HCT116 (cell line): ENCODE data around the gene IGIP. TPM values are rescaled to one million over a fixed set of nuclear protein-coding genes. Genes with fewer than 3 reads are reported as not detected.

Experiments used
- ATAC-seq: fragments of 200-7000 bp; cut with Tn5 transposase; 2 replicates; pipeline ENCODE4 v1.9.1; 2020; ENCODE audit warnings: mild to moderate bottlenecking, moderate library complexity
- BruUV-seq: library from RNA; stranded (reverse); fragments of 400-500 nt; replicated peaks from 2 replicates; lab custom pipeline; 2021; lab: Mats Ljungman, UMichigan
- CTCF ChIA-PET: fragments of 300-600 bp; sonication (Branson Sonifier 250); formaldehyde crosslinking; loops from one replicate; lab custom pipeline; 2021; ENCODE audit warnings: antibody characterized with exemption; lab: Charles Lee
- POLR2A ChIA-PET: fragments of 300-600, 350-600 bp; sonication (Branson Sonifier 250); formaldehyde crosslinking; loops from one replicate; lab custom pipeline; 2021; ENCODE audit warnings: antibody characterized with exemption; lab: Charles Lee
- RAD21 ChIA-PET, 2 experiments: fragments of 300-600 bp; sonication (Branson Sonifier 250); formaldehyde crosslinking; loops; one replicate each; lab custom pipeline; 2023; ENCODE audit warnings: low total read pairs in 2 of 2; ENCODE audit not compliant: uncharacterized antibody in 2 of 2, unreplicated experiment in 2 of 2, low non-redundant PET in 1 of 2; lab: Charles Lee
- DNase-seq: peaks from one replicate; pipeline ENCODE4 v3.0.0-alpha.2; 2010; ENCODE audit warnings: low read depth, low spot score
- H2AFZ ChIP-seq: fragments of 200-600 bp; shearing (Covaris generic), sonication (generic); 2 replicates; pipeline ENCODE4 v1.6.1; 2017; ENCODE audit warnings: low read depth, mixed run types, mixed read lengths, antibody characterized with exemption, low read length; ENCODE audit not compliant: poor library complexity, severe bottlenecking
- H3K27ac ChIP-seq: 2 replicates; pipeline ENCODE4 v1.5.1; 2012; ENCODE audit warnings: low read depth, low read length
- H3K27me3 ChIP-seq: fragments of 200-600 bp; sonication (generic); 2 replicates; pipeline ENCODE4 v1.6.1; 2016; ENCODE audit warnings: mixed run types, low read length, mixed read lengths; ENCODE audit not compliant: insufficient read depth
- H3K36me3 ChIP-seq, 2 experiments: fragments of 200-500 bp in 1 of 2; fragments of 200-600 bp in 1 of 2; sonication (Bioruptor generic) in 1 of 2; sonication (generic) in 1 of 2; 2 replicates each; pipeline versions ENCODE4 v1.5.1 to v1.6.1; 2014 to 2016; ENCODE audit warnings: low read length in 2 of 2, inconsistent platforms in 1 of 2, mixed read lengths in 1 of 2, mixed run types in 1 of 2; ENCODE audit not compliant: insufficient read depth in 2 of 2, control insufficient read depth in 1 of 2
- H3K4me1 ChIP-seq, 2 experiments: fragments of 200-600 bp in 1 of 2; sonication (generic) in 1 of 2; 2 replicates each; pipeline versions ENCODE4 v1.5.1 to v1.6.1; 2012 to 2017; ENCODE audit warnings: low read length in 2 of 2, inconsistent platforms in 1 of 2, mild to moderate bottlenecking in 1 of 2, mixed read lengths in 1 of 2, mixed run types in 1 of 2, moderate library complexity in 1 of 2; ENCODE audit not compliant: insufficient read depth in 2 of 2, control insufficient read depth in 1 of 2
- H3K4me2 ChIP-seq: fragments of 200-600 bp; sonication (generic); 2 replicates; pipeline ENCODE4 v1.6.1; 2017; ENCODE audit warnings: mixed run types, low read length, mixed read lengths
- H3K4me3 ChIP-seq, 2 experiments: fragments of 200-600 bp in 1 of 2; sonication (generic) in 1 of 2; replicated peaks in 1 of 2; 2 replicates each; pipeline ENCODE4 v1.5.1; 2011 to 2016; ENCODE audit warnings: low read length in 2 of 2, control low read depth in 1 of 2, low read depth in 1 of 2, mild to moderate bottlenecking in 1 of 2, mixed read lengths in 1 of 2, mixed run types in 1 of 2
- H3K79me2 ChIP-seq: fragments of 200-600 bp; sonication (generic); 2 replicates; pipeline ENCODE4 v1.6.1; 2017; ENCODE audit warnings: mild to moderate bottlenecking, mixed run types, low read length, moderate library complexity, mixed read lengths; ENCODE audit not compliant: insufficient read depth
- H3K9ac ChIP-seq: fragments of 200-600 bp; sonication (generic); 2 replicates; pipeline ENCODE4 v1.6.1; 2016; ENCODE audit warnings: low read length, mixed read lengths
- H3K9me2 ChIP-seq: fragments of 200-600 bp; sonication (generic), shearing (Covaris generic); 2 replicates; pipeline ENCODE4 v1.6.1; 2017; ENCODE audit warnings: mixed run types, mild to moderate bottlenecking, moderate library complexity; ENCODE audit not compliant: insufficient read depth
- H3K9me3 ChIP-seq, 2 experiments: fragments of 200-500 bp in 1 of 2; fragments of 200-600 bp in 1 of 2; sonication (Bioruptor generic) in 1 of 2; sonication (generic) in 1 of 2; 2 replicates each; pipeline ENCODE4 v1.6.1; 2014 to 2017; ENCODE audit warnings: low read length in 2 of 2, mixed read lengths in 2 of 2, inconsistent platforms in 1 of 2, low read depth in 1 of 2, mild to moderate bottlenecking in 1 of 2, mixed run types in 1 of 2, moderate library complexity in 1 of 2; ENCODE audit not compliant: control insufficient read depth in 1 of 2, insufficient read depth in 1 of 2
- H4K20me1 ChIP-seq: fragments of 200-600 bp; sonication (generic), shearing (Covaris generic); 2 replicates; pipeline ENCODE4 v1.6.1; 2017; ENCODE audit warnings: mixed run types, mild to moderate bottlenecking, moderate library complexity; ENCODE audit not compliant: insufficient read depth
- CTCF ChIP-seq, 3 experiments: fragments of 200-600 bp in 1 of 3; sonication (generic) in 1 of 3; IDR thresholded peaks in 2 of 3; conservative IDR thresholded peaks in 1 of 3; 2 replicates each; pipeline ENCODE4 v1.5.1; 2012 to 2017; ENCODE audit warnings: low read depth in 2 of 3, low read length in 2 of 3, antibody characterized with exemption in 1 of 3, borderline replicate concordance in 1 of 3, control low read depth in 1 of 3, mild to moderate bottlenecking in 1 of 3, mixed read lengths in 1 of 3, mixed run types in 1 of 3, moderate library complexity in 1 of 3; ENCODE audit not compliant: insufficient read depth in 1 of 3
- EGR1 ChIP-seq: IDR thresholded peaks from 2 replicates; pipeline ENCODE4 v1.6.1; 2012; ENCODE audit warnings: low read depth
- ELF1 ChIP-seq: IDR thresholded peaks from 2 replicates; pipeline ENCODE4 v1.6.1; 2012; ENCODE audit warnings: low read depth, borderline replicate concordance
- EZH2 ChIP-seq: fragments of 200-600 bp; sonication (generic); IDR thresholded peaks from 2 replicates; pipeline ENCODE4 v1.6.1; 2017; ENCODE audit warnings: antibody characterized with exemption, mixed run types
- REST ChIP-seq: IDR thresholded peaks from 2 replicates; pipeline ENCODE4 v1.6.1; 2012; ENCODE audit warnings: low read depth
- SIN3A ChIP-seq: IDR thresholded peaks from 2 replicates; pipeline ENCODE4 v1.6.1; 2012; ENCODE audit warnings: low read depth
- SRF ChIP-seq: IDR thresholded peaks from 2 replicates; pipeline ENCODE4 v1.6.1; 2012; ENCODE audit warnings: low read depth
- TCF7L2 ChIP-seq: IDR thresholded peaks from 2 replicates; pipeline ENCODE4 v1.7.0; 2011; ENCODE audit warnings: borderline replicate concordance, inconsistent platforms; ENCODE audit not compliant: insufficient read depth, insufficient read length; ENCODE audit errors: extremely low read depth
- YY1 ChIP-seq: IDR thresholded peaks from 2 replicates; pipeline ENCODE4 v1.6.1; 2011; ENCODE audit warnings: low read length, low read depth, moderate library complexity, mild to moderate bottlenecking; ENCODE audit not compliant: insufficient replicate concordance; ENCODE audit errors: extremely low read depth
- intact Hi-C: fragments of 100-400 bp; cut with micrococcal nuclease; formaldehyde crosslinking; loops from 2 replicates; pipeline ENCODE4 v1.10.0; 2022
- total RNA-seq: library from RNA; stranded (reverse); gene quantifications from one replicate; pipeline ENCODE4 v1.2.1, GENCODE V29; 2021; ENCODE audit not compliant: unreplicated experiment

IGIP gene
- total RNA-seq, 1 experiment from 2014 or later, result 5.2 TPM

GRCh38 chr5:140093179-140093578 is 32.6 kb upstream of the IGIP start:
- Histone ChIP-seq H3K9me2 (no peaks in the 10 kb centered on the region), H3K4me2 (no peak overlapping the region), H3K27ac (no peak overlapping the region), H2AFZ (no peak overlapping the region), H3K36me3 (no peaks in the 10 kb centered on the region), H3K9me3 (peaks cover 0 to 13% of the 10 kb centered on the region in 2 experiments; a peak in 1 of 4 replicates), H3K4me3 (no peak overlapping the region), H3K27me3 (no peaks in the 10 kb centered on the region), H4K20me1 (no peaks in the 10 kb centered on the region), H3K9ac (no peak overlapping the region), H3K4me1 (no peaks in the 10 kb centered on the region), H3K79me2 (no peaks in the 10 kb centered on the region)
- TF ChIP-seq CTCF (IDR thresholded peaks at IDR 0.05 in 2 of 3, conservative IDR thresholded peaks at IDR 0.05 in 1 of 3; ENCODE audit: borderline replicate concordance in 1 of 3, insufficient read depth in 1 of 3, low read depth in 2 of 3, low read length in 2 of 3) (no peak), YY1 (no peak), SRF (no peak), SIN3A (no peak), ELF1 (no peak), EZH2 (no peak), TCF7L2 (no peak), REST (no peak), EGR1 (no peak)
- ChIA-PET POLR2A (no interaction called here), CTCF (no interaction called here), RAD21 (no interaction called here)
- no peak for ATAC-seq
- DNase-seq, result no peak
- intact Hi-C loops, result no loop called here
- no TSS peak for BruUV-seq
